Neuronal stem cell (in vitro differentiated cells): ENCODE data around the gene AMOTL2.

Experiments
- DNase-seq: peaks from one replicate; pipeline ENCODE4 v3.0.0-alpha.2; 2013; ENCODE audit warnings: low spot score
- H2AFZ ChIP-seq: one replicate; pipeline ENCODE4 v1.6.1; 2013; ENCODE audit warnings: mild to moderate bottlenecking, low read length, inconsistent platforms
- H2AK5ac ChIP-seq: 2 replicates; pipeline ENCODE4 v1.6.1; 2013; ENCODE audit warnings: low read depth, mild to moderate bottlenecking, inconsistent platforms, low read length, moderate library complexity, mixed read lengths
- H2BK120ac ChIP-seq: 2 replicates; pipeline ENCODE4 v1.6.1; 2013; ENCODE audit warnings: low read depth, mild to moderate bottlenecking, inconsistent platforms, low read length, moderate library complexity, mixed read lengths
- H2BK12ac ChIP-seq: one replicate; pipeline ENCODE4 v1.6.1; 2013; ENCODE audit warnings: low read length, inconsistent platforms
- H2BK15ac ChIP-seq: 2 replicates; pipeline ENCODE4 v1.6.1; 2013; ENCODE audit warnings: mild to moderate bottlenecking, low read length, inconsistent platforms, mixed read lengths
- H2BK5ac ChIP-seq: one replicate; pipeline ENCODE4 v1.6.1; 2013; ENCODE audit warnings: inconsistent platforms, mild to moderate bottlenecking, low read length, moderate library complexity
- H3K14ac ChIP-seq: one replicate; pipeline ENCODE4 v1.6.1; 2013; ENCODE audit warnings: low read length, inconsistent platforms
- H3K18ac ChIP-seq: 2 replicates; pipeline ENCODE4 v1.6.1; 2013; ENCODE audit warnings: low read length, inconsistent platforms
- H3K23ac ChIP-seq: 2 replicates; pipeline ENCODE4 v1.6.1; 2013; ENCODE audit warnings: low read depth, mild to moderate bottlenecking, mixed read lengths, low read length, inconsistent platforms; ENCODE audit not compliant: poor library complexity
- H3K27ac ChIP-seq: replicated peaks from 3 replicates; pipeline ENCODE4 v1.5.1; 2013; ENCODE audit warnings: low read length, inconsistent platforms
- H3K27me3 ChIP-seq, 3 experiments: 2 replicates each; pipeline ENCODE4 v1.6.1; 2013; ENCODE audit warnings: low read length in 3 of 3, mild to moderate bottlenecking in 2 of 3, inconsistent platforms in 1 of 3, low read depth in 1 of 3, mixed read lengths in 1 of 3, moderate library complexity in 1 of 3; ENCODE audit not compliant: control insufficient read depth in 3 of 3, insufficient read depth in 3 of 3
- H3K36me3 ChIP-seq, 2 donors: replicated peaks in 1 of 2; 2 replicates each; pipeline ENCODE4 v1.6.1; 2013; ENCODE audit warnings: low read length in 2 of 2; ENCODE audit not compliant: control insufficient read depth in 2 of 2, insufficient read depth in 2 of 2
- H3K4ac ChIP-seq: 2 replicates; pipeline ENCODE4 v1.6.1; 2013; ENCODE audit warnings: inconsistent platforms, mild to moderate bottlenecking, low read length, moderate library complexity
- H3K4me1 ChIP-seq, 2 donors: 1 replicate in 1 of 2; 2 replicates in 1 of 2; pipeline ENCODE4 v1.6.1; 2013; ENCODE audit warnings: low read length in 2 of 2, low read depth in 1 of 2; ENCODE audit not compliant: control insufficient read depth in 2 of 2, insufficient read depth in 1 of 2
- H3K4me2 ChIP-seq: one replicate; pipeline ENCODE4 v1.6.1; 2013; ENCODE audit warnings: mild to moderate bottlenecking, low read length, inconsistent platforms; ENCODE audit not compliant: insufficient read depth, poor library complexity, severe bottlenecking
- H3K4me3 ChIP-seq, 2 donors: 2 replicates each; pipeline ENCODE4 v1.5.1; 2013; ENCODE audit warnings: low read length in 2 of 2, mild to moderate bottlenecking in 2 of 2, inconsistent platforms in 1 of 2, moderate library complexity in 1 of 2
- H3K79me1 ChIP-seq: one replicate; pipeline ENCODE4 v1.6.1; 2013; ENCODE audit warnings: low read depth, mild to moderate bottlenecking, inconsistent platforms, low read length, moderate library complexity
- H3K9ac ChIP-seq: one replicate; pipeline ENCODE4 v1.6.1; 2013; ENCODE audit warnings: mild to moderate bottlenecking, low read depth, low read length, inconsistent platforms; ENCODE audit not compliant: poor library complexity
- H3K9me3 ChIP-seq, 2 donors: replicated peaks in 1 of 2; 2 replicates each; pipeline versions ENCODE3 to v1.6.1; 2013; ENCODE audit warnings: low read length in 2 of 2, mild to moderate bottlenecking in 2 of 2, inconsistent platforms in 1 of 2, low read depth in 1 of 2, mixed read lengths in 1 of 2, moderate library complexity in 1 of 2; ENCODE audit not compliant: control insufficient read depth in 2 of 2, insufficient read depth in 1 of 2
- H4K8ac ChIP-seq: one replicate; pipeline ENCODE4 v1.6.1; 2013; ENCODE audit warnings: low read depth, mild to moderate bottlenecking, inconsistent platforms, low read length, moderate library complexity
- H4K91ac ChIP-seq: one replicate; pipeline ENCODE4 v1.6.1; 2013; ENCODE audit warnings: low read length, low read depth, mild to moderate bottlenecking, inconsistent platforms; ENCODE audit not compliant: poor library complexity
- WGBS, 2 donors: extraction: QIAGEN DNeasy Blood & Tissue Kit; methylation state at CpG; one replicate each; pipeline ENCODE4 v1.1.7; 2013; ENCODE audit warnings: missing lambda C conversion rate in 2 of 2, mixed read lengths in 1 of 2; ENCODE audit not compliant: insufficient read length in 2 of 2, insufficient replicate concordance in 1 of 2; ENCODE audit errors: extremely low coverage in 2 of 2; 5-methylcytosine and 5-hydroxymethylcytosine counted together

Gene AMOTL2

GRCh38 chr3:134357914-134358811, 16.1 kb downstream of the AMOTL2 start:
- H4K8ac ChIP-seq, result no peak overlapping the region
- H4K91ac ChIP-seq, result no peak overlapping the region
- no peaks in the 10 kb centered on the region for H3K9me3 ChIP-seq
- peaks cover 19 to 27% of the 10 kb centered on the region in 2 donors for H3K4me1 ChIP-seq
- H2BK5ac ChIP-seq, result no peak overlapping the region
- H3K14ac ChIP-seq, result no peak overlapping the region
- H3K36me3 ChIP-seq, result peaks cover 85 to 100% of the 10 kb centered on the region in 2 donors
- H2BK120ac ChIP-seq, result no peak overlapping the region
- DNase-seq, result peak; percentile 51
- no peak overlapping the region for H3K4me3 ChIP-seq
- no peak overlapping the region for H3K9ac ChIP-seq
- WGBS, 2 donors, result no CpG with 5 or more reads among the region's 10 CpGs
- H3K79me1 ChIP-seq, result peaks cover 16% of the 10 kb centered on the region
- H3K4ac ChIP-seq, result no peak overlapping the region
- no peak overlapping the region for H2AK5ac ChIP-seq
- H3K18ac ChIP-seq, result peak overlapping the region; percentile 15
- H3K27ac ChIP-seq, result peak overlapping the region; percentile 58
- no peak overlapping the region for H3K23ac ChIP-seq
- no peak overlapping the region for H2AFZ ChIP-seq
- H3K4me2 ChIP-seq, result no peak overlapping the region
- no peak overlapping the region for H2BK15ac ChIP-seq
- no peak overlapping the region for H2BK12ac ChIP-seq
- no peaks in the 10 kb centered on the region for H3K27me3 ChIP-seq

- Histone ChIP-seq H3K14ac (no peak overlapping the region), H2BK12ac (no peak overlapping the region), H4K91ac (no peak overlapping the region), H3K9me3 (no peaks in the 10 kb centered on the region), H3K18ac (peak overlapping the region; percentile 20), H2AK5ac (no peak overlapping the region), H3K4me2 (no peak overlapping the region), H3K4me1 (peaks cover 19 to 24% of the 10 kb centered on the region in 2 donors), H3K36me3 (peaks cover 81 to 100% of the 10 kb centered on the region in 2 donors), H3K9ac (no peak overlapping the region), H2BK15ac (no peak overlapping the region), H2BK120ac (no peak overlapping the region), H3K27me3 (no peaks in the 10 kb centered on the region), H3K27ac (peak overlapping the region; percentile 58), H3K79me1 (peaks cover 11% of the 10 kb centered on the region), H4K8ac (no peak overlapping the region), H3K4ac (no peak overlapping the region), H2BK5ac (no peak overlapping the region), H2AFZ (no peak overlapping the region), H3K4me3 (no peak overlapping the region), H3K23ac (no peak overlapping the region)
- WGBS, 2 donors, result no CpG with 5 or more reads among the region's 10 CpGs
- no peak for DNase-seq
Observed at GRCh38 chr3:134357261-134357913, 16.9 kb downstream of the AMOTL2 start.

GRCh38 chr3:134356411-134357040, 17.7 kb downstream of the AMOTL2 start:
- Histone ChIP-seq H3K9me3 (no peaks in the 10 kb centered on the region), H3K23ac (no peak overlapping the region), H3K4me3 (no peak overlapping the region), H4K91ac (no peak overlapping the region), H3K27ac (peak overlapping the region; percentile 58), H2BK5ac (no peak overlapping the region), H3K4me1 (peaks cover 19 to 24% of the 10 kb centered on the region in 2 donors), H3K27me3 (no peaks in the 10 kb centered on the region), H3K14ac (no peak overlapping the region), H3K9ac (no peak overlapping the region), H2AK5ac (no peak overlapping the region), H2BK15ac (no peak overlapping the region), H4K8ac (no peak overlapping the region), H3K18ac (no peak overlapping the region), H3K79me1 (peaks cover 11% of the 10 kb centered on the region), H3K4ac (no peak overlapping the region), H3K4me2 (no peak overlapping the region), H3K36me3 (peaks cover 72 to 95% of the 10 kb centered on the region in 2 donors), H2BK12ac (no peak overlapping the region), H2AFZ (no peak overlapping the region), H2BK120ac (no peak overlapping the region)
- no peak for DNase-seq
- no CpG with 5 or more reads among the region's 9 CpGs for WGBS, 2 donors

GRCh38 chr3:134355416-134355815, 18.8 kb downstream of the AMOTL2 start:
- no peak overlapping the region for H3K18ac ChIP-seq
- no peak overlapping the region for H3K4ac ChIP-seq
- no peak overlapping the region for H3K4me2 ChIP-seq
- peaks cover 6% of the 10 kb centered on the region for H3K79me1 ChIP-seq
- no CpG with 5 or more reads among the region's 5 CpGs for WGBS, 2 donors
- no peak overlapping the region for H4K8ac ChIP-seq
- H2BK5ac ChIP-seq, result no peak overlapping the region
- no peak overlapping the region for H3K14ac ChIP-seq
- H2BK12ac ChIP-seq, result no peak overlapping the region
- no peaks in the 10 kb centered on the region for H3K27me3 ChIP-seq
- H2AFZ ChIP-seq, result no peak overlapping the region
- no peak overlapping the region for H3K4me3 ChIP-seq
- H3K36me3 ChIP-seq, result peaks cover 65 to 89% of the 10 kb centered on the region in 2 donors
- H3K4me1 ChIP-seq, result peaks cover 19 to 32% of the 10 kb centered on the region in 2 donors
- no peak overlapping the region for H3K9ac ChIP-seq
- H2AK5ac ChIP-seq, result no peak overlapping the region
- H3K27ac ChIP-seq, result peak overlapping the region; percentile 34
- no peak overlapping the region for H2BK15ac ChIP-seq
- no peak overlapping the region for H4K91ac ChIP-seq
- DNase-seq, result no peak
- H2BK120ac ChIP-seq, result no peak overlapping the region
- no peak overlapping the region for H3K23ac ChIP-seq
- no peaks in the 10 kb centered on the region for H3K9me3 ChIP-seq
